Activated T-cell treated with anti-CD3 and anti-CD28 coated beads, Interleukin-2, amount 50 U/mL, for 4 hours (primary cell): ENCODE data around the gene USP17L18. TPM values are rescaled to one million over a fixed set of nuclear protein-coding genes. Genes with fewer than 3 reads are reported as not detected.
"Not testable (repeated sequence)": the region's sequence is repeated elsewhere in the genome, so short reads cannot be mapped to it uniquely, and the experiment has no call there.

Source experiments
- ATAC-seq, 2 donors: fragments of 200-7000 bp; cut with Tn5 transposase; one replicate each; pipeline ENCODE4 v1.10.0; 2021
- DNase-seq: peaks from one replicate; pipeline ENCODE4 v3.0.0-alpha.2; 2020
- H3K27me3 Mint-ChIP-seq: one replicate; pipeline ENCODE4 v1.8.0; 2021; ENCODE audit warnings: low read depth, mixed read lengths
- H3K36me3 Mint-ChIP-seq: one replicate; pipeline ENCODE4 v1.8.0; 2022; ENCODE audit warnings: mixed read lengths; ENCODE audit not compliant: insufficient read depth
- H3K4me1 Mint-ChIP-seq: one replicate; pipeline ENCODE4 v1.8.0; 2021; ENCODE audit warnings: low read depth, mixed read lengths
- H3K4me3 Mint-ChIP-seq: one replicate; pipeline ENCODE4 v1.8.0; 2021; ENCODE audit warnings: mild to moderate bottlenecking, moderate library complexity, mixed read lengths
- H3K9me3 Mint-ChIP-seq: one replicate; pipeline ENCODE4 v1.8.0; 2021; ENCODE audit warnings: mixed read lengths
- total RNA-seq, 3 donors: library from RNA; stranded (reverse); gene quantifications; one replicate each; pipeline ENCODE4 v1.2.1, GENCODE V29; 2021

Gene USP17L18
- total RNA-seq, 3 donors from 2014 or later, result not detected

DNA sequence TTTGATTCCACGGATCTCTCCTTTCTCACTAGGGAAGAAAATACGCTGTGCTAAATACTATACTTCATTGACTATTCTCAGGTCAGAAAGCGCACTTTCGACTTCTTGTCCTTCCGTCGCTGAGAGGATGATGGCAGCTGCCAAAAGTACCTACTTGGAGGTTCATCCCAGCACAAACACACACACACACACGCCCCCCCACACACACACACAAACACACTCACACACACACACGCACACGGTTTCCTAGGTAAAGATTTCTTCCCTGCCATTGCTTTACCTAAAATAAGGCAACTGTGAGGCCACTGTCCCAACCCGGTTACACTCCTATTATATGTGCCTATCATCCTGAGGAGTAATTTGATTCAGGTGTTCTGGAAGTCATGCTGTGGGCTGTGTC, 23.3 kb downstream of the USP17L18 start:
- not testable (repeated sequence) for H3K4me1 Mint-ChIP-seq, H3K36me3 Mint-ChIP-seq, ATAC-seq, H3K27me3 Mint-ChIP-seq, H3K9me3 Mint-ChIP-seq, H3K4me3 Mint-ChIP-seq
- DNase-seq, result peak; percentile 7

Other genes with a start within 250 kb of the USP17L18 start
- gene FAM90A26, start 78.2 kb upstream of the USP17L18 start, total RNA-seq, result under 1 TPM in 1 of 3 donors, not detected in 2; 0.10 TPM
- gene USP17L10, start 38.0 kb upstream of the USP17L18 start, total RNA-seq, result not detected
- not detected for gene USP17L11, start 33.2 kb upstream of the USP17L18 start, total RNA-seq
- gene USP17L12, start 28.5 kb upstream of the USP17L18 start, total RNA-seq, result not detected
- gene USP17L13, start 23.7 kb upstream of the USP17L18 start, total RNA-seq, result not detected
- gene USP17L15, start 14.2 kb upstream of the USP17L18 start, total RNA-seq, result not detected
- not detected for gene USP17L17, start 4.8 kb upstream of the USP17L18 start, total RNA-seq
- not detected for gene USP17L19, start 4.7 kb downstream of the USP17L18 start, total RNA-seq
- gene USP17L20, start 9.5 kb downstream of the USP17L18 start, total RNA-seq, result not detected
- not detected for gene USP17L21, start 14.2 kb downstream of the USP17L18 start, total RNA-seq
- not detected for gene USP17L22, start 19.0 kb downstream of the USP17L18 start, total RNA-seq
- not detected for gene USP17L24, start 76.5 kb downstream of the USP17L18 start, total RNA-seq
- gene USP17L25, start 81.3 kb downstream of the USP17L18 start, total RNA-seq, result not detected
- not detected for gene USP17L26, start 86.0 kb downstream of the USP17L18 start, total RNA-seq
- gene USP17L5, start 90.8 kb downstream of the USP17L18 start, total RNA-seq, result not detected
- not detected for gene USP17L27, start 95.5 kb downstream of the USP17L18 start, total RNA-seq
- gene USP17L28, start 100.3 kb downstream of the USP17L18 start, total RNA-seq, result not detected
- gene USP17L29, start 105.0 kb downstream of the USP17L18 start, total RNA-seq, result not detected
- gene USP17L30, start 114.5 kb downstream of the USP17L18 start, total RNA-seq, result not detected
- not detected for gene DEFB131A, start 195.8 kb downstream of the USP17L18 start, total RNA-seq